Stomach (tissue), 4 donors: ENCODE measurements around the gene TECTB.

ENCODE experiments used
- EP300 ChIP-seq: sonication (generic); formaldehyde crosslinking; IDR thresholded peaks from one replicate; pipeline ENCODE4 v1.6.1; 2017; ENCODE audit warnings: antibody characterized with exemption
- TF ChIP-seq, protein P1 (sequence below), 7 experiments: fragments of 450-650 bp in 4 of 7; fragments of 200-600 bp in 3 of 7; sonication (generic) in 3 of 7; IDR thresholded peaks; one replicate each; pipeline ENCODE4 v1.5.1; 2016 to 2019; ENCODE audit warnings: antibody characterized with exemption in 7 of 7, control low read depth in 2 of 7, mild to moderate bottlenecking in 1 of 7

GRCh38 chr10:112333452-112333851, 50.3 kb downstream of the TECTB start:
- TF ChIP-seq, protein P1, sequence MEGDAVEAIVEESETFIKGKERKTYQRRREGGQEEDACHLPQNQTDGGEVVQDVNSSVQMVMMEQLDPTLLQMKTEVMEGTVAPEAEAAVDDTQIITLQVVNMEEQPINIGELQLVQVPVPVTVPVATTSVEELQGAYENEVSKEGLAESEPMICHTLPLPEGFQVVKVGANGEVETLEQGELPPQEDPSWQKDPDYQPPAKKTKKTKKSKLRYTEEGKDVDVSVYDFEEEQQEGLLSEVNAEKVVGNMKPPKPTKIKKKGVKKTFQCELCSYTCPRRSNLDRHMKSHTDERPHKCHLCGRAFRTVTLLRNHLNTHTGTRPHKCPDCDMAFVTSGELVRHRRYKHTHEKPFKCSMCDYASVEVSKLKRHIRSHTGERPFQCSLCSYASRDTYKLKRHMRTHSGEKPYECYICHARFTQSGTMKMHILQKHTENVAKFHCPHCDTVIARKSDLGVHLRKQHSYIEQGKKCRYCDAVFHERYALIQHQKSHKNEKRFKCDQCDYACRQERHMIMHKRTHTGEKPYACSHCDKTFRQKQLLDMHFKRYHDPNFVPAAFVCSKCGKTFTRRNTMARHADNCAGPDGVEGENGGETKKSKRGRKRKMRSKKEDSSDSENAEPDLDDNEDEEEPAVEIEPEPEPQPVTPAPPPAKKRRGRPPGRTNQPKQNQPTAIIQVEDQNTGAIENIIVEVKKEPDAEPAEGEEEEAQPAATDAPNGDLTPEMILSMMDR (IDR thresholded peaks at IDR 0.05) = no peak
- no peak for TF ChIP-seq EP300
